ENCODE results near the gene IQCH. TPM values are rescaled to one million over a fixed set of nuclear protein-coding genes. Genes with fewer than 3 reads are reported as not detected.

The IQCH gene
- total and polyA plus RNA-seq, 12 donors = 0.29 to 2.6 (median 1.2) TPM

- Histone ChIP-seq H3K27me3 (no peaks in the 10 kb centered on the region), H3K9me3 (no peaks in the 10 kb centered on the region), H3K36me3 (peaks cover 0 to 38% (median 0%) of the 10 kb centered on the region in 9 donors), H3K4me3 (no peak overlapping the region), H3K27ac (no peak overlapping the region), H3K4me1 (peaks cover 0 to 19% (median 13%) of the 10 kb centered on the region in 9 donors)
- DNase-seq = no peak
- TF ChIP-seq, protein P1, sequence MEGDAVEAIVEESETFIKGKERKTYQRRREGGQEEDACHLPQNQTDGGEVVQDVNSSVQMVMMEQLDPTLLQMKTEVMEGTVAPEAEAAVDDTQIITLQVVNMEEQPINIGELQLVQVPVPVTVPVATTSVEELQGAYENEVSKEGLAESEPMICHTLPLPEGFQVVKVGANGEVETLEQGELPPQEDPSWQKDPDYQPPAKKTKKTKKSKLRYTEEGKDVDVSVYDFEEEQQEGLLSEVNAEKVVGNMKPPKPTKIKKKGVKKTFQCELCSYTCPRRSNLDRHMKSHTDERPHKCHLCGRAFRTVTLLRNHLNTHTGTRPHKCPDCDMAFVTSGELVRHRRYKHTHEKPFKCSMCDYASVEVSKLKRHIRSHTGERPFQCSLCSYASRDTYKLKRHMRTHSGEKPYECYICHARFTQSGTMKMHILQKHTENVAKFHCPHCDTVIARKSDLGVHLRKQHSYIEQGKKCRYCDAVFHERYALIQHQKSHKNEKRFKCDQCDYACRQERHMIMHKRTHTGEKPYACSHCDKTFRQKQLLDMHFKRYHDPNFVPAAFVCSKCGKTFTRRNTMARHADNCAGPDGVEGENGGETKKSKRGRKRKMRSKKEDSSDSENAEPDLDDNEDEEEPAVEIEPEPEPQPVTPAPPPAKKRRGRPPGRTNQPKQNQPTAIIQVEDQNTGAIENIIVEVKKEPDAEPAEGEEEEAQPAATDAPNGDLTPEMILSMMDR (IDR thresholded peaks at IDR 0.05) = no peak
- WGBS, 2 donors = 93 to 95% methylated on average over 3 of the region's 3 CpGs
- ATAC-seq = no peak
- intact Hi-C loops (cut with DNase I) = loop anchor here in 1 of 10 donors (10.0 kb wide), 1 partner anchor 306 kb away; no protein-coding TSS in a partner anchor
These were observed 273.9 kb downstream of the IQCH start for GRCh38 chr15:67528513-67528912.

GRCh38 chr15:67531379-67531914, 276.9 kb downstream of the IQCH start:
- no peak for DNase-seq
- Histone ChIP-seq H3K4me3 (no peak overlapping the region), H3K9me3 (no peaks in the 10 kb centered on the region), H3K27me3 (no peaks in the 10 kb centered on the region), H3K4me1 (peaks cover 0 to 7% (median 0%) of the 10 kb centered on the region in 9 donors), H3K27ac (no peak overlapping the region), H3K36me3 (peaks cover 0 to 33% (median 0%) of the 10 kb centered on the region in 9 donors)
- no peak for ATAC-seq
- TF ChIP-seq, protein P1 (IDR thresholded peaks at IDR 0.05) = no peak
- 79 to 81% methylated on average over 3 of the region's 3 CpGs for WGBS, 2 donors
- intact Hi-C loops (cut with DNase I) = no loop called here

DNA sequence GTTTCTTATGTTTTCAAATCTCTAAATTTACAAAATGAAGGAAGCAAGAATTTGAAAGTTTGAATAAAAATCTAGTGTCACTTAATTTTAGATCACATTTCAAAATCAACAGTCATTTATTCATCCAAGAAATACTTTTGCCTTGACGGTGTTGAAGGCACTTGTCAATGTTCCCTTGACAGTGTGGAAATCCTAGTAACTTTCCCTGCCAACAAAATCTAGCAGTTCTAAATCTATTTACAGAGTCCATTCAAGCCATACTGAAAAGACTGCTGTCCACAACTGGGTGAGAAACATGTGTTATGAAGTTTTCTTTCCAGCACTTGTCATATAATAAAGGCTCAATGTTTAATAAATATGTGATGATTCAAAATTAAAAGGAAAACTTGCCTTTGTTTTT, 279.3 kb downstream of the IQCH start:
- no peak overlapping the region for H3K27ac ChIP-seq
- TF ChIP-seq, protein P1 (IDR thresholded peaks at IDR 0.05) = no peak
- intact Hi-C loops (cut with DNase I) = no loop called here
- WGBS, 2 donors = 38 to 54% methylated on average over 1 of the region's 1 CpG
- ATAC-seq (no peak), DNase-seq (no peak)
- no peaks in the 10 kb centered on the region for H3K9me3 ChIP-seq
- H3K4me3 ChIP-seq = no peak overlapping the region
- peaks cover 0 to 9% (median 0%) of the 10 kb centered on the region in 9 donors for H3K36me3 ChIP-seq
- H3K4me1 ChIP-seq = peaks cover 0 to 4% (median 0%) of the 10 kb centered on the region in 9 donors
- H3K27me3 ChIP-seq = no peaks in the 10 kb centered on the region

- TF ChIP-seq, protein P1 (IDR thresholded peaks at IDR 0.05) = no peak
- 95 to 96% methylated on average over 1 of the region's 1 CpG for WGBS, 2 donors
- ATAC-seq (no peak), DNase-seq (no peak)
- H3K27ac ChIP-seq = no peak overlapping the region
- H3K4me3 ChIP-seq = no peak overlapping the region
- H3K4me1 ChIP-seq = peaks cover 0 to 4% (median 0%) of the 10 kb centered on the region in 9 donors
- intact Hi-C loops (cut with DNase I) = no loop called here
- peaks cover 0 to 7% (median 0%) of the 10 kb centered on the region in 9 donors for H3K36me3 ChIP-seq
- H3K27me3 ChIP-seq = no peaks in the 10 kb centered on the region
- H3K9me3 ChIP-seq = no peaks in the 10 kb centered on the region
These were observed 279.8 kb downstream of the IQCH start for GRCh38 chr15:67534360-67534759.
